Smooth muscle cell of the brain vasculature (primary cell): ENCODE data around the gene LAPTM4A.
"Not testable (repeated sequence)": the region's sequence is repeated elsewhere in the genome, so short reads cannot be mapped to it uniquely, and the experiment has no call there.

Source experiments
- DNase-seq: peaks from one replicate; pipeline ENCODE4 v3.0.0-alpha.2; 2012; ENCODE audit warnings: low read depth, low spot score

LAPTM4A gene

GRCh38 chr2:20050646-20051531 lies 539 bp downstream of the LAPTM4A start:
- DNase-seq: no peak

- DNase-seq: no peak
Measured at GRCh38 chr2:20050104-20050645, 1.3 kb downstream of the LAPTM4A start.

GRCh38 chr2:20049637-20050036 lies 1.8 kb downstream of the LAPTM4A start:
- no peak for DNase-seq

- no peak for DNase-seq
Measured at GRCh38 chr2:20048488-20049448, 2.7 kb downstream of the LAPTM4A start.

- DNase-seq: not testable (repeated sequence)
Measured at GRCh38 chr2:20045712-20046292, 5.6 kb downstream of the LAPTM4A start.

GRCh38 chr2:20044778-20045177 lies 6.7 kb downstream of the LAPTM4A start:
- no peak for DNase-seq

GRCh38 chr2:20042531-20042930 lies 8.9 kb downstream of the LAPTM4A start:
- DNase-seq: no peak

GRCh38 chr2:20040489-20041172 lies 10.8 kb downstream of the LAPTM4A start:
- no peak for DNase-seq

GRCh38 chr2:20037660-20038059 lies 13.8 kb downstream of the LAPTM4A start:
- no peak for DNase-seq

- no peak for DNase-seq
Measured at GRCh38 chr2:20035955-20036666, 15.3 kb downstream of the LAPTM4A start.

- no peak for DNase-seq
Measured at GRCh38 chr2:20034821-20035220, 16.6 kb downstream of the LAPTM4A start.

GRCh38 chr2:20034218-20034617 lies 17.2 kb downstream of the LAPTM4A start:
- no peak for DNase-seq

GRCh38 chr2:20033322-20033721 lies 18.1 kb downstream of the LAPTM4A start:
- DNase-seq: no peak

GRCh38 chr2:20030224-20030623 lies 21.2 kb downstream of the LAPTM4A start:
- no peak for DNase-seq

- no peak for DNase-seq
Measured at GRCh38 chr2:20027705-20028434, 23.6 kb downstream of the LAPTM4A start.

- no peak for DNase-seq
Measured at GRCh38 chr2:20027260-20027677, 24.2 kb downstream of the LAPTM4A start.

- DNase-seq: no peak
Measured at GRCh38 chr2:20025065-20025786, 26.2 kb downstream of the LAPTM4A start.

GRCh38 chr2:20023688-20024087 lies 27.7 kb downstream of the LAPTM4A start:
- DNase-seq: no peak

GRCh38 chr2:20021405-20022009 lies 29.9 kb downstream of the LAPTM4A start:
- no peak for DNase-seq
